ENCODE measurements around the gene FAM174C. TPM values are rescaled to one million over a fixed set of nuclear protein-coding genes. Genes with fewer than 3 reads are reported as not detected.

FAM174C gene
- total RNA-seq, 1 donor from 2014 or later: 32.7 TPM

GRCh38 chr19:1263188-1263587, 12.1 kb upstream of the FAM174C start:
- H3K4me1 Mint-ChIP-seq (ENCODE audit: low read depth): peaks cover 75% of the 10 kb centered on the region
- TF ChIP-seq CTCF (IDR thresholded peaks at IDR 0.05): no peak
- H3K27ac Mint-ChIP-seq (ENCODE audit: unreplicated experiment): peak overlapping the region; percentile 86
- no peak overlapping the region for H3K4me3 Mint-ChIP-seq (ENCODE audit: unreplicated experiment)
- H3K9me3 Mint-ChIP-seq (ENCODE audit: low read depth): no peaks in the 10 kb centered on the region
- DNase-seq (ENCODE audit: low spot score): no peak
- no peaks in the 10 kb centered on the region for H3K36me3 Mint-ChIP-seq (ENCODE audit: low read depth)
- H3K27me3 Mint-ChIP-seq (ENCODE audit: low read depth): no peaks in the 10 kb centered on the region

- H3K27me3 Mint-ChIP-seq (ENCODE audit: low read depth): no peaks in the 10 kb centered on the region
- H3K4me3 Mint-ChIP-seq (ENCODE audit: unreplicated experiment): no peak overlapping the region
- TF ChIP-seq CTCF (IDR thresholded peaks at IDR 0.05): no peak
- DNase-seq (ENCODE audit: low spot score): no peak
- H3K9me3 Mint-ChIP-seq (ENCODE audit: low read depth): no peaks in the 10 kb centered on the region
- H3K36me3 Mint-ChIP-seq (ENCODE audit: low read depth): peaks cover under 1% of the 10 kb centered on the region
- peaks cover 66% of the 10 kb centered on the region for H3K4me1 Mint-ChIP-seq (ENCODE audit: low read depth)
- peak overlapping the region; percentile 96 for H3K27ac Mint-ChIP-seq (ENCODE audit: unreplicated experiment)
These were observed 10.3 kb upstream of the FAM174C start for GRCh38 chr19:1264801-1265614.

GRCh38 chr19:1265615-1266128, 9.7 kb upstream of the FAM174C start:
- DNase-seq (ENCODE audit: low spot score): no peak
- peaks cover 70% of the 10 kb centered on the region for H3K4me1 Mint-ChIP-seq (ENCODE audit: low read depth)
- TF ChIP-seq CTCF (IDR thresholded peaks at IDR 0.05): no peak
- H3K36me3 Mint-ChIP-seq (ENCODE audit: low read depth): peaks cover 4% of the 10 kb centered on the region
- peak overlapping the region; percentile 41 for H3K4me3 Mint-ChIP-seq (ENCODE audit: unreplicated experiment)
- no peaks in the 10 kb centered on the region for H3K9me3 Mint-ChIP-seq (ENCODE audit: low read depth)
- no peaks in the 10 kb centered on the region for H3K27me3 Mint-ChIP-seq (ENCODE audit: low read depth)
- H3K27ac Mint-ChIP-seq (ENCODE audit: unreplicated experiment): peak overlapping the region; percentile 96

- H3K4me1 Mint-ChIP-seq (ENCODE audit: low read depth): peaks cover 74% of the 10 kb centered on the region
These were observed 9.0 kb upstream of the FAM174C start for GRCh38 chr19:1266129-1266915.

More at GRCh38 chr19:1266129-1266915, 9.0 kb upstream of the FAM174C start:
- no peak for TF ChIP-seq CTCF (IDR thresholded peaks at IDR 0.05)
- peak overlapping the region; percentile 96 for H3K27ac Mint-ChIP-seq (ENCODE audit: unreplicated experiment)
- peaks cover 10% of the 10 kb centered on the region for H3K36me3 Mint-ChIP-seq (ENCODE audit: low read depth)
- DNase-seq (ENCODE audit: low spot score): no peak
- H3K4me3 Mint-ChIP-seq (ENCODE audit: unreplicated experiment): peak overlapping the region; percentile 47
- H3K27me3 Mint-ChIP-seq (ENCODE audit: low read depth): no peaks in the 10 kb centered on the region
- no peaks in the 10 kb centered on the region for H3K9me3 Mint-ChIP-seq (ENCODE audit: low read depth)

Measured in chondrocyte (in vitro differentiated cells).